Esophagus muscularis mucosa (tissue), 4 donors: ENCODE results near the gene PTPRZ1. TPM values are rescaled to one million over a fixed set of nuclear protein-coding genes. Genes with fewer than 3 reads are reported as not detected.

ENCODE experiments used
- DNase-seq: peaks from one replicate; pipeline ENCODE4 v3.0.0-alpha.2; 2017; ENCODE audit errors: extremely low spot score
- H3K27ac ChIP-seq, 4 donors: fragments of 200-600 bp; sonication (generic); replicated peaks in 1 of 4; 1 replicate in 3 of 4; 2 replicates in 1 of 4; pipeline ENCODE4 v1.5.1; 2016 to 2019; ENCODE audit warnings: mild to moderate bottlenecking in 1 of 4
- H3K27me3 ChIP-seq, 4 donors: fragments of 200-600 bp; sonication (generic); one replicate each; pipeline versions ENCODE4 v1.5.1 to v1.6.0; 2016 to 2019
- H3K36me3 ChIP-seq, 4 donors: fragments of 200-600 bp; sonication (generic); one replicate each; pipeline ENCODE4 v1.5.1; 2016 to 2019
- H3K4me1 ChIP-seq, 4 donors: fragments of 200-600 bp; sonication (generic); one replicate each; pipeline ENCODE4 v1.5.1; 2016 to 2019
- H3K4me3 ChIP-seq, 4 donors: fragments of 200-600 bp; sonication (generic); 1 replicate in 2 of 4; 2 replicates in 2 of 4; pipeline ENCODE4 v1.5.1; 2016 to 2019; ENCODE audit warnings: mild to moderate bottlenecking in 4 of 4, moderate library complexity in 1 of 4
- H3K9me3 ChIP-seq, 4 donors: fragments of 200-600 bp; sonication (generic); 1 replicate in 3 of 4; 2 replicates in 1 of 4; pipeline ENCODE4 v1.5.1; 2016 to 2019
- EP300 ChIP-seq: sonication (generic); formaldehyde crosslinking; IDR thresholded peaks from one replicate; pipeline ENCODE4 v1.6.1; 2017; ENCODE audit warnings: antibody characterized with exemption
- POLR2A ChIP-seq: fragments of 450-650 bp; IDR thresholded peaks from one replicate; pipeline ENCODE4 v1.6.1; 2017; ENCODE audit warnings: antibody characterized with exemption, moderate library complexity, mild to moderate bottlenecking, low read depth
- POLR2AphosphoS5 ChIP-seq, 2 donors: sonication (generic); formaldehyde crosslinking; IDR thresholded peaks; one replicate each; pipeline ENCODE4 v1.6.1; 2017; ENCODE audit warnings: antibody characterized with exemption in 2 of 2
- WGBS: methylation state at CpG from one replicate; pipeline ENCODE4 v1.1.5; 2018; 5-methylcytosine and 5-hydroxymethylcytosine counted together
- intact Hi-C: fragments of 100-400 bp; cut with DNase I; formaldehyde crosslinking; loops from one replicate; pipeline ENCODE4 v1.15.1; 2023
- total RNA-seq, 4 donors: library from RNA; depleted of rRNA; stranded (reverse); fragments of >200 nt; gene quantifications; one replicate each; pipeline versions ENCODE4 v1.1.0 to v1.2.1, GENCODE V29; 2016
- TF ChIP-seq, protein P1 (sequence below), 3 experiments: fragments of 200-600 bp in 2 of 3; fragments of 450-650 bp in 1 of 3; sonication (generic) in 2 of 3; IDR thresholded peaks; one replicate each; pipeline ENCODE4 v1.5.1; 2017 to 2019; ENCODE audit warnings: antibody characterized with exemption in 3 of 3, mild to moderate bottlenecking in 2 of 3, moderate library complexity in 1 of 3

PTPRZ1 gene
- total RNA-seq, 4 donors from 2014 or later, result 3.3 to 10.3 (median 5.4) TPM

DNA sequence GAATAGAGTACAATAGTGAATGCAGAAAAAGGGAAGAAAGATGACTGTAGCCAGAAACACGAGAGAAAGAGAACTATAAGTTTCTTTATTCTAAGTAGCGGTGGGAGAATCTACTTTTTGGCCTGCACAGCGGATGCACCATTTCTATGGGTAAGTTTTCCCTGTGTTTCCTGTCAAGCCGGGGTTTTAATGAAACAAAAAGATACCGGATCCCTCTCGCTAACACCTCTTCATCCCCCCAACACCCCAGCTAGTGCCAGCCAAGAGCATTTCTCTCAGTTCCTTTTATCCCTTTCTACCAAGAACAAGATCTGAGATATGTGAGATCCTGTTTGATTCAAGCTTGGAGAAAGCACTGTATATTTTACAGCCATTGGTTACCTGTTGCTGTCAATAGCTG lies 14.7 kb downstream of the PTPRZ1 start:
- intact Hi-C loops, result no loop called here
- WGBS, result 76% methylated on average over 6 of the region's 6 CpGs
- TF ChIP-seq POLR2A (no peak), POLR2AphosphoS5 (IDR thresholded peaks at IDR 0.05) (no peak), EP300 (no peak)
- TF ChIP-seq, protein P1, sequence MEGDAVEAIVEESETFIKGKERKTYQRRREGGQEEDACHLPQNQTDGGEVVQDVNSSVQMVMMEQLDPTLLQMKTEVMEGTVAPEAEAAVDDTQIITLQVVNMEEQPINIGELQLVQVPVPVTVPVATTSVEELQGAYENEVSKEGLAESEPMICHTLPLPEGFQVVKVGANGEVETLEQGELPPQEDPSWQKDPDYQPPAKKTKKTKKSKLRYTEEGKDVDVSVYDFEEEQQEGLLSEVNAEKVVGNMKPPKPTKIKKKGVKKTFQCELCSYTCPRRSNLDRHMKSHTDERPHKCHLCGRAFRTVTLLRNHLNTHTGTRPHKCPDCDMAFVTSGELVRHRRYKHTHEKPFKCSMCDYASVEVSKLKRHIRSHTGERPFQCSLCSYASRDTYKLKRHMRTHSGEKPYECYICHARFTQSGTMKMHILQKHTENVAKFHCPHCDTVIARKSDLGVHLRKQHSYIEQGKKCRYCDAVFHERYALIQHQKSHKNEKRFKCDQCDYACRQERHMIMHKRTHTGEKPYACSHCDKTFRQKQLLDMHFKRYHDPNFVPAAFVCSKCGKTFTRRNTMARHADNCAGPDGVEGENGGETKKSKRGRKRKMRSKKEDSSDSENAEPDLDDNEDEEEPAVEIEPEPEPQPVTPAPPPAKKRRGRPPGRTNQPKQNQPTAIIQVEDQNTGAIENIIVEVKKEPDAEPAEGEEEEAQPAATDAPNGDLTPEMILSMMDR (IDR thresholded peaks at IDR 0.05), result no peak

DNA sequence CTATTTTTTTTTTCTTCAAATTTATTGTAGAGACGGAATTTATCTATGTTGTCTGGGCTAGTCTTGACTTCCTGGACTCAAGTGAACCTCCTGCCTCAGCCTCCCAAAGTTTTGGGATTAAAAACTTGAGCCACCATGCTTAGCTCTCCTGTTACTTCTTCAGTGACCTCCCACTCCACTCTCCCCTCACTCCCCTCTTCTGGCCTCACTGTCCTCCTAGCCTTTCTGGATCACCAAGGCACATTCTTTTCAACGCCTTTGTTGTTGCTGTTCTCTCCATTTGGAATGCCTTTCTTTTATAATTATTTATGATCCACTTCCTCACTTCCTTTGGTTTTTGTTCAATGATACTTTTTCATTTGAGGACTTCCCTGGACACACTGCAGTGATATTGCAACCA lies 17.9 kb downstream of the PTPRZ1 start:
- Histone ChIP-seq H3K27ac (no peak overlapping the region), H3K4me3 (no peak overlapping the region), H3K27me3 (no peaks in the 10 kb centered on the region), H3K36me3 (no peaks in the 10 kb centered on the region), H3K4me1 (no peaks in the 10 kb centered on the region), H3K9me3 (no peaks in the 10 kb centered on the region)
- WGBS, result 66% methylated on average over 2 of the region's 2 CpGs
- DNase-seq, result no peak
- intact Hi-C loops, result no loop called here
- TF ChIP-seq POLR2AphosphoS5 (IDR thresholded peaks at IDR 0.05), result no peak
- TF ChIP-seq EP300, result no peak
- TF ChIP-seq, protein P1 (IDR thresholded peaks at IDR 0.05), result no peak
- TF ChIP-seq POLR2A, result no peak

More for the DNA sequence above, 14.7 kb downstream of the PTPRZ1 start:
- DNase-seq, result no peak
- H3K9me3 ChIP-seq, result no peaks in the 10 kb centered on the region
- H3K27ac ChIP-seq, result no peak overlapping the region
- H3K4me3 ChIP-seq, result no peak overlapping the region
- no peaks in the 10 kb centered on the region for H3K27me3 ChIP-seq
- H3K36me3 ChIP-seq, result no peaks in the 10 kb centered on the region
- H3K4me1 ChIP-seq, result no peaks in the 10 kb centered on the region

DNA sequence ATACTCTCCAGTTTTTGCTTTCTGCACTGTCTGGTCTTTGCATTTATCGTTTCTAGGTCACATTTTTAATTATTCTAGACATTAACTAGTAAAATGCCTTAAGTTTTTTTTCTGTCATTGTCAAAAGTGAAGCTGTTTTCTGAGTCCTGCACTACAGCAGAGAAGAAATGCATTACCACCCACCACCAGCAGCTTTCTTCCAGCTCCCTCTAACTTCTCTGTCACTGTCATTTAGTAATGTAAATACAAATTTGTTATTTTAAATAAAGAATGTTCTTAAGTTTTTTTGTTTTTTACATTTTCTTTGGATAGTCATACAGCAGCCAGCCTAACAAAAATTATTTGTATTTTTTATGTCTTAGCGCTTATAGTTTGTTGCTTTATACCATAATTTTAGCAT lies 18.8 kb downstream of the PTPRZ1 start:
- Histone ChIP-seq H3K9me3 (no peaks in the 10 kb centered on the region), H3K36me3 (no peaks in the 10 kb centered on the region), H3K27ac (no peak overlapping the region), H3K4me3 (no peak overlapping the region), H3K27me3 (no peaks in the 10 kb centered on the region), H3K4me1 (no peaks in the 10 kb centered on the region)
- TF ChIP-seq, protein P1 (IDR thresholded peaks at IDR 0.05), result no peak
- no peak for TF ChIP-seq EP300
- TF ChIP-seq POLR2AphosphoS5 (IDR thresholded peaks at IDR 0.05), result no peak
- no peak for TF ChIP-seq POLR2A
- intact Hi-C loops, result no loop called here
- DNase-seq, result no peak
- 71% methylated on average over 2 of the region's 2 CpGs for WGBS

DNA sequence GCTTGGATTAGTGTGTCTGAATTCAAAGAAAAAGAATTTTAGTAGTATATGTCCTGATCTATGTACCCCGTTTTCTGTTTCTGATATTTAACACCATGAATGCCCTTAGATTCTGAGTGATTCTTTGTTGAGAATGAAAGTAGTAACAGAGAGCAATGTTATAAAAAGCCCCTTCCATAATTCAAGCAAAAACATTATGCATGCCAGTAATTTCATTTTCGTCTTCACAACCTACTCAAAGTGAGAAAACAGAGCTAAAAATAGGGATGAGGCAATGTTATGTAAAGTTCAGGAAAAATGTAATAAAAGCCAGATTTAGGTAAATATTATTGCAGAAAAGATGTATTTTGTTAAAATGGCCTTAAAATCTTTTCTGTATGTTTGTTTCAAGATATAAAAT lies 28.1 kb downstream of the PTPRZ1 start:
- Histone ChIP-seq H3K9me3 (no peaks in the 10 kb centered on the region), H3K27ac (no peak overlapping the region), H3K4me1 (no peaks in the 10 kb centered on the region), H3K36me3 (no peaks in the 10 kb centered on the region), H3K4me3 (no peak overlapping the region), H3K27me3 (no peaks in the 10 kb centered on the region)
- DNase-seq, result no peak
- TF ChIP-seq POLR2AphosphoS5 (IDR thresholded peaks at IDR 0.05) (no peak), POLR2A (no peak), EP300 (no peak)
- TF ChIP-seq, protein P1 (IDR thresholded peaks at IDR 0.05), result no peak
- 23% methylated on average over 2 of the region's 2 CpGs for WGBS
- intact Hi-C loops, result no loop called here

DNA sequence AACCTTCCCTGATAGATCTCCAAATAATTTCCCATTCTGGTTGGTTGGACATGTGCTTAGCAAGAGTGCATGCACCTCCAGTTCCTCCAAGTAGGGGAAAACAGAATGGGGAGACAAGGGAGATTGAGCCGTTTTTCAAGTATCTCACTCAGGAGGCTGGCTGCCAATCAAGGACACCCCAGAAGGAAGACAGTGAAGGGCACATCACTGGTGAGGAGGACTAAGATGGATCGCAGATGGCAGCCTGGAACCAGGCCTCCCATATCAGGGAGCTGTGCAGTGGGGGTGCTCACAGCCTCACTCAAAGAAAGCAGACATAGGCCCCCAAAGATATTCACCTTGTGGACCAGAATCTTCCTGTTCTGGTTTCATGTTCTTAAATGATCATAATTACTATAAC lies 31.2 kb downstream of the PTPRZ1 start:
- H3K27ac ChIP-seq, result no peak overlapping the region
- DNase-seq, result no peak
- no peaks in the 10 kb centered on the region for H3K9me3 ChIP-seq
- no peaks in the 10 kb centered on the region for H3K4me1 ChIP-seq
- 79% methylated on average over 2 of the region's 2 CpGs for WGBS
- TF ChIP-seq POLR2A, result no peak
- TF ChIP-seq, protein P1 (IDR thresholded peaks at IDR 0.05), result no peak
- no peak for TF ChIP-seq EP300
- no peak for TF ChIP-seq POLR2AphosphoS5 (IDR thresholded peaks at IDR 0.05)
- no peaks in the 10 kb centered on the region for H3K36me3 ChIP-seq
- no peaks in the 10 kb centered on the region for H3K27me3 ChIP-seq
- intact Hi-C loops, result no loop called here
- H3K4me3 ChIP-seq, result no peak overlapping the region
